CD4-positive, alpha-beta T cell (primary cell): Measurements from ENCODE around the gene DLGAP4. TPM values are rescaled to one million over a fixed set of nuclear protein-coding genes. Genes with fewer than 3 reads are reported as not detected.

Experiments used
- ATAC-seq: fragments of 200-7000 bp; cut with Tn5 transposase; one replicate; pipeline ENCODE4 v1.10.0; 2022; ENCODE audit warnings: mild to moderate bottlenecking; ENCODE audit not compliant: poor library complexity
- CTCF ChIA-PET: fragments of 350-600 bp; sonication (Branson Sonifier 250); formaldehyde crosslinking; loops from one replicate; lab custom pipeline; 2021; ENCODE audit warnings: antibody characterized with exemption, inconsistent platforms; lab: Charles Lee
- POLR2A ChIA-PET: fragments of 350-600 bp; sonication (Branson Sonifier 250); formaldehyde crosslinking; loops from one replicate; lab custom pipeline; 2021; ENCODE audit warnings: antibody characterized with exemption, inconsistent platforms; lab: Charles Lee
- DNase-seq, 14 experiments: peaks; one replicate each; pipeline ENCODE4 v3.0.0-alpha.2; 2013 to 2020; ENCODE audit warnings: mixed read lengths in 2 of 14
- H3K27ac ChIP-seq, 2 donors: one replicate each; pipeline versions ENCODE4 v1.5.1 to v1.7.0; 2013; ENCODE audit warnings: low read length in 2 of 2, low read depth in 1 of 2, mild to moderate bottlenecking in 1 of 2
- H3K27me3 ChIP-seq, 2 experiments: 1 replicate in 1 of 2; 2 replicates in 1 of 2; pipeline versions ENCODE4 v1.6.1 to v1.7.0; 2013; ENCODE audit warnings: low read length in 2 of 2, control low read depth in 1 of 2, mild to moderate bottlenecking in 1 of 2, moderate library complexity in 1 of 2; ENCODE audit not compliant: insufficient read depth in 2 of 2, control insufficient read depth in 1 of 2
- H3K36me3 ChIP-seq: one replicate; pipeline ENCODE4 v1.6.1; 2013; ENCODE audit warnings: low read length, control low read depth; ENCODE audit not compliant: insufficient read depth
- H3K4me1 ChIP-seq: one replicate; pipeline ENCODE4 v1.6.1; 2013; ENCODE audit warnings: low read length, control low read depth; ENCODE audit not compliant: insufficient read depth
- H3K4me3 ChIP-seq: one replicate; pipeline ENCODE4 v1.5.1; 2013; ENCODE audit warnings: mild to moderate bottlenecking, low read length, moderate library complexity
- H3K9me3 ChIP-seq, 2 experiments: 1 replicate in 1 of 2; 2 replicates in 1 of 2; pipeline versions ENCODE4 v1.6.1 to v1.7.0; 2013; ENCODE audit warnings: low read length in 2 of 2, mild to moderate bottlenecking in 2 of 2, control low read depth in 1 of 2, moderate library complexity in 1 of 2; ENCODE audit not compliant: control insufficient read depth in 1 of 2, insufficient read depth in 1 of 2
- H3K27ac Mint-ChIP-seq: one replicate; pipeline ENCODE4 v1.8.0; 2020; ENCODE audit warnings: mixed read lengths
- H3K27me3 Mint-ChIP-seq: one replicate; pipeline ENCODE4 v1.8.0; 2021; ENCODE audit warnings: mixed read lengths
- H3K36me3 Mint-ChIP-seq: one replicate; pipeline ENCODE4 v1.8.0; 2021; ENCODE audit warnings: low read depth, mixed read lengths
- H3K4me1 Mint-ChIP-seq: one replicate; pipeline ENCODE4 v1.8.0; 2021; ENCODE audit warnings: low read depth, mixed read lengths
- H3K4me3 Mint-ChIP-seq: one replicate; pipeline ENCODE4 v1.8.0; 2020; ENCODE audit warnings: mild to moderate bottlenecking, mixed read lengths
- H3K9me3 Mint-ChIP-seq: one replicate; pipeline ENCODE4 v1.8.0; 2020; ENCODE audit warnings: mixed read lengths
- CTCF ChIP-seq: fragments of 200-600 bp; IDR thresholded peaks from one replicate; pipeline ENCODE4 v1.8.0; 2022; ENCODE audit warnings: antibody characterized with exemption, mild to moderate bottlenecking
- intact Hi-C, 2 experiments: fragments of 100-400 bp; cut with DNase I in 1 of 2; cut with micrococcal nuclease in 1 of 2; formaldehyde crosslinking; loops; one replicate each; pipeline versions ENCODE4 v1.15.1 to v1.9.0; 2023 to 2025; cut with DNase I, micrococcal nuclease
- total RNA-seq, 174 experiments: library from RNA in 2 of 174; stranded (reverse) in 2 of 174; gene quantifications; one replicate each; pipeline ENCODE4 v1.2.3 and lab custom pipeline; 2021 to 2026

The DLGAP4 gene
- total RNA-seq, 2 experiments from 2014 or later = 16.0 to 16.1 TPM

- no peak within 1 kb of the TSS for H3K4me3 ChIP-seq
- no peak within 1 kb of the TSS for H3K27ac ChIP-seq
- Mint-ChIP-seq H3K27ac (no peak within 1 kb of the TSS), H3K27me3 (peaks cover 5% of the 10 kb centered on the region), H3K4me3 (no peak within 1 kb of the TSS), H3K4me1 (no peaks in the 10 kb centered on the region), H3K36me3 (no peaks in the 10 kb centered on the region), H3K9me3 (no peaks in the 10 kb centered on the region)
- H3K36me3 ChIP-seq = no peaks in the 10 kb centered on the region
- ChIA-PET CTCF (no interaction called here), POLR2A (no interaction called here)
- peaks cover 9% of the 10 kb centered on the region for H3K4me1 ChIP-seq
- DNase-seq (peak in 1 of 14 experiments; percentile 25), ATAC-seq (no peak)
- TF ChIP-seq CTCF = no peak
- H3K9me3 ChIP-seq = peaks cover 0 to 6% of the 10 kb centered on the region in 2 experiments
- H3K27me3 ChIP-seq = peaks cover 0 to 5% of the 10 kb centered on the region in 2 experiments
- intact Hi-C loops = no loop called here
Measured at GRCh38 chr20:36541227-36541767, 235.2 kb downstream of the DLGAP4 start, which contains the start of gene MYL9. MYL9 (plus strand) TSS chr20:36541519; CDS start chr20:36544885, 3,366 bp downstream.

- Histone ChIP-seq H3K27me3 (peaks cover 0 to 5% of the 10 kb centered on the region in 2 experiments), H3K9me3 (peaks cover 0 to 6% of the 10 kb centered on the region in 2 experiments), H3K4me1 (peaks cover 9% of the 10 kb centered on the region), H3K4me3 (no peak overlapping the region), H3K36me3 (no peaks in the 10 kb centered on the region), H3K27ac (no peak overlapping the region)
- H3K27me3 Mint-ChIP-seq = peaks cover 5% of the 10 kb centered on the region
- H3K9me3 Mint-ChIP-seq = no peaks in the 10 kb centered on the region
- ATAC-seq (no peak), DNase-seq (no peak)
- H3K36me3 Mint-ChIP-seq = no peaks in the 10 kb centered on the region
- no peaks in the 10 kb centered on the region for H3K4me1 Mint-ChIP-seq
- no peak overlapping the region for H3K4me3 Mint-ChIP-seq
- POLR2A ChIA-PET = no interaction called here
- intact Hi-C loops = no loop called here
- TF ChIP-seq CTCF = no peak
- H3K27ac Mint-ChIP-seq = no peak overlapping the region
- CTCF ChIA-PET = no interaction called here
Measured at GRCh38 chr20:36541768-36542488, 235.8 kb downstream of the DLGAP4 start.

- Histone ChIP-seq H3K9me3 (peaks cover 0 to 6% of the 10 kb centered on the region in 2 experiments), H3K4me1 (peaks cover 9% of the 10 kb centered on the region), H3K27ac (no peak overlapping the region), H3K36me3 (no peaks in the 10 kb centered on the region), H3K4me3 (no peak overlapping the region), H3K27me3 (peaks cover 0 to 5% of the 10 kb centered on the region in 2 experiments)
- no peaks in the 10 kb centered on the region for H3K36me3 Mint-ChIP-seq
- H3K4me3 Mint-ChIP-seq = no peak overlapping the region
- intact Hi-C loops = no loop called here
- H3K4me1 Mint-ChIP-seq = no peaks in the 10 kb centered on the region
- CTCF ChIA-PET = no interaction called here
- H3K27me3 Mint-ChIP-seq = peaks cover 5% of the 10 kb centered on the region
- DNase-seq (no peak), ATAC-seq (no peak)
- no peaks in the 10 kb centered on the region for H3K9me3 Mint-ChIP-seq
- POLR2A ChIA-PET = no interaction called here
- no peak overlapping the region for H3K27ac Mint-ChIP-seq
- no peak for TF ChIP-seq CTCF
Measured at GRCh38 chr20:36542516-36543183, 236.5 kb downstream of the DLGAP4 start.
